ENCODE measurements around the gene CHDH.

CHDH gene

GRCh38 chr3:53824795-53825194 is 21.4 kb downstream of the CHDH start:
- no peaks in the 10 kb centered on the region for H3K9me3 ChIP-seq (ENCODE audit: control insufficient read depth in 2 of 2, low read length in 2 of 2)
- H3K4me3 ChIP-seq (ENCODE audit: low read length in 2 of 2): no peak overlapping the region
- no peaks in the 10 kb centered on the region for H3K27me3 ChIP-seq (ENCODE audit: control insufficient read depth in 2 of 2, insufficient read depth in 2 of 2, low read length in 2 of 2)
- no peak overlapping the region for H3K9ac ChIP-seq (ENCODE audit: low read depth in 1 of 2, low read length in 2 of 2)
- no peak overlapping the region for H3K27ac ChIP-seq (ENCODE audit: low read depth in 2 of 2, low read length in 2 of 2)
- H3K4me1 ChIP-seq (ENCODE audit: control insufficient read depth in 2 of 2, insufficient read depth in 2 of 2, low read length in 2 of 2): peaks cover 5 to 9% of the 10 kb centered on the region in 2 donors
- H3K36me3 ChIP-seq (ENCODE audit: control insufficient read depth in 2 of 2, insufficient read depth in 2 of 2, low read length in 2 of 2): peaks cover 7 to 19% of the 10 kb centered on the region in 2 donors

GRCh38 chr3:53823956-53824657 is 22.1 kb downstream of the CHDH start:
- Histone ChIP-seq H3K4me1 (ENCODE audit: control insufficient read depth in 2 of 2, insufficient read depth in 2 of 2, low read length in 2 of 2) (peaks cover 2 to 3% of the 10 kb centered on the region in 2 donors), H3K36me3 (ENCODE audit: control insufficient read depth in 2 of 2, insufficient read depth in 2 of 2, low read length in 2 of 2) (peaks cover 8 to 25% of the 10 kb centered on the region in 2 donors), H3K9me3 (ENCODE audit: control insufficient read depth in 2 of 2, low read length in 2 of 2) (no peaks in the 10 kb centered on the region), H3K4me3 (ENCODE audit: low read length in 2 of 2) (no peak overlapping the region), H3K9ac (ENCODE audit: low read depth in 1 of 2, low read length in 2 of 2) (no peak overlapping the region), H3K27ac (ENCODE audit: low read depth in 2 of 2, low read length in 2 of 2) (no peak overlapping the region), H3K27me3 (ENCODE audit: control insufficient read depth in 2 of 2, insufficient read depth in 2 of 2, low read length in 2 of 2) (no peaks in the 10 kb centered on the region)

- no peak overlapping the region for H3K9ac ChIP-seq (ENCODE audit: low read depth in 1 of 2, low read length in 2 of 2)
Measured at GRCh38 chr3:53823026-53823955, 22.9 kb downstream of the CHDH start.

GRCh38 chr3:53822331-53822741 is 23.9 kb downstream of the CHDH start:
- Histone ChIP-seq H3K9ac (ENCODE audit: low read depth in 1 of 2, low read length in 2 of 2) (no peak overlapping the region), H3K4me1 (ENCODE audit: control insufficient read depth in 2 of 2, insufficient read depth in 2 of 2, low read length in 2 of 2) (no peaks in the 10 kb centered on the region), H3K27me3 (ENCODE audit: control insufficient read depth in 2 of 2, insufficient read depth in 2 of 2, low read length in 2 of 2) (no peaks in the 10 kb centered on the region), H3K36me3 (ENCODE audit: control insufficient read depth in 2 of 2, insufficient read depth in 2 of 2, low read length in 2 of 2) (peaks cover 17 to 39% of the 10 kb centered on the region in 2 donors), H3K4me3 (ENCODE audit: low read length in 2 of 2) (no peak overlapping the region), H3K27ac (ENCODE audit: low read depth in 2 of 2, low read length in 2 of 2) (no peak overlapping the region), H3K9me3 (ENCODE audit: control insufficient read depth in 2 of 2, low read length in 2 of 2) (no peaks in the 10 kb centered on the region)

More at GRCh38 chr3:53823026-53823955, 22.9 kb downstream of the CHDH start:
- Histone ChIP-seq H3K36me3 (ENCODE audit: control insufficient read depth in 2 of 2, insufficient read depth in 2 of 2, low read length in 2 of 2) (peaks cover 11 to 31% of the 10 kb centered on the region in 2 donors), H3K27me3 (ENCODE audit: control insufficient read depth in 2 of 2, insufficient read depth in 2 of 2, low read length in 2 of 2) (no peaks in the 10 kb centered on the region), H3K9me3 (ENCODE audit: control insufficient read depth in 2 of 2, low read length in 2 of 2) (no peaks in the 10 kb centered on the region), H3K4me1 (ENCODE audit: control insufficient read depth in 2 of 2, insufficient read depth in 2 of 2, low read length in 2 of 2) (no peaks in the 10 kb centered on the region), H3K4me3 (ENCODE audit: low read length in 2 of 2) (no peak overlapping the region), H3K27ac (ENCODE audit: low read depth in 2 of 2, low read length in 2 of 2) (no peak overlapping the region)

- no peak overlapping the region for H3K4me3 ChIP-seq (ENCODE audit: low read length in 2 of 2)
- H3K9me3 ChIP-seq (ENCODE audit: control insufficient read depth in 2 of 2, low read length in 2 of 2): no peaks in the 10 kb centered on the region
- H3K27ac ChIP-seq (ENCODE audit: low read depth in 2 of 2, low read length in 2 of 2): no peak overlapping the region
- no peaks in the 10 kb centered on the region for H3K27me3 ChIP-seq (ENCODE audit: control insufficient read depth in 2 of 2, insufficient read depth in 2 of 2, low read length in 2 of 2)
- H3K36me3 ChIP-seq (ENCODE audit: control insufficient read depth in 2 of 2, insufficient read depth in 2 of 2, low read length in 2 of 2): peaks cover 18 to 42% of the 10 kb centered on the region in 2 donors
- H3K4me1 ChIP-seq (ENCODE audit: control insufficient read depth in 2 of 2, insufficient read depth in 2 of 2, low read length in 2 of 2): no peaks in the 10 kb centered on the region
- no peak overlapping the region for H3K9ac ChIP-seq (ENCODE audit: low read depth in 1 of 2, low read length in 2 of 2)
Measured at GRCh38 chr3:53821631-53822121, 24.5 kb downstream of the CHDH start.

- no peaks in the 10 kb centered on the region for H3K27me3 ChIP-seq (ENCODE audit: control insufficient read depth in 2 of 2, insufficient read depth in 2 of 2, low read length in 2 of 2)
- no peaks in the 10 kb centered on the region for H3K4me1 ChIP-seq (ENCODE audit: control insufficient read depth in 2 of 2, insufficient read depth in 2 of 2, low read length in 2 of 2)
- no peak overlapping the region for H3K27ac ChIP-seq (ENCODE audit: low read depth in 2 of 2, low read length in 2 of 2)
- H3K9me3 ChIP-seq (ENCODE audit: control insufficient read depth in 2 of 2, low read length in 2 of 2): no peaks in the 10 kb centered on the region
- H3K4me3 ChIP-seq (ENCODE audit: low read length in 2 of 2): no peak overlapping the region
- no peak overlapping the region for H3K9ac ChIP-seq (ENCODE audit: low read depth in 1 of 2, low read length in 2 of 2)
- H3K36me3 ChIP-seq (ENCODE audit: control insufficient read depth in 2 of 2, insufficient read depth in 2 of 2, low read length in 2 of 2): peaks cover 20 to 42% of the 10 kb centered on the region in 2 donors
Measured at GRCh38 chr3:53820756-53821580, 25.3 kb downstream of the CHDH start.

- H3K9ac ChIP-seq (ENCODE audit: low read depth in 1 of 2, low read length in 2 of 2): no peak overlapping the region
- peaks cover 20 to 42% of the 10 kb centered on the region in 2 donors for H3K36me3 ChIP-seq (ENCODE audit: control insufficient read depth in 2 of 2, insufficient read depth in 2 of 2, low read length in 2 of 2)
- no peaks in the 10 kb centered on the region for H3K27me3 ChIP-seq (ENCODE audit: control insufficient read depth in 2 of 2, insufficient read depth in 2 of 2, low read length in 2 of 2)
- H3K9me3 ChIP-seq (ENCODE audit: control insufficient read depth in 2 of 2, low read length in 2 of 2): no peaks in the 10 kb centered on the region
- H3K4me1 ChIP-seq (ENCODE audit: control insufficient read depth in 2 of 2, insufficient read depth in 2 of 2, low read length in 2 of 2): no peaks in the 10 kb centered on the region
- H3K4me3 ChIP-seq (ENCODE audit: low read length in 2 of 2): no peak overlapping the region
- no peak overlapping the region for H3K27ac ChIP-seq (ENCODE audit: low read depth in 2 of 2, low read length in 2 of 2)
Measured at GRCh38 chr3:53820084-53820483, 26.1 kb downstream of the CHDH start.

- Histone ChIP-seq H3K4me1 (ENCODE audit: control insufficient read depth in 2 of 2, insufficient read depth in 2 of 2, low read length in 2 of 2) (no peaks in the 10 kb centered on the region), H3K4me3 (ENCODE audit: low read length in 2 of 2) (no peak overlapping the region), H3K27ac (ENCODE audit: low read depth in 2 of 2, low read length in 2 of 2) (no peak overlapping the region), H3K9ac (ENCODE audit: low read depth in 1 of 2, low read length in 2 of 2) (no peak overlapping the region), H3K27me3 (ENCODE audit: control insufficient read depth in 2 of 2, insufficient read depth in 2 of 2, low read length in 2 of 2) (no peaks in the 10 kb centered on the region), H3K36me3 (ENCODE audit: control insufficient read depth in 2 of 2, insufficient read depth in 2 of 2, low read length in 2 of 2) (peaks cover 20 to 42% of the 10 kb centered on the region in 2 donors), H3K9me3 (ENCODE audit: control insufficient read depth in 2 of 2, low read length in 2 of 2) (no peaks in the 10 kb centered on the region)
Measured at GRCh38 chr3:53819163-53819868, 26.9 kb downstream of the CHDH start.

All from mucosa of rectum (tissue), 2 donors.